GM12878 (cell line): ENCODE data around the gene RHCG. TPM values are rescaled to one million over a fixed set of nuclear protein-coding genes. Genes with fewer than 3 reads are reported as not detected.

Source experiments
- ATAC-seq: fragments of 200-7000 bp; cut with Tn5 transposase; 3 replicates; pipeline ENCODE4 v1.9.1; 2020; ENCODE audit warnings: mild to moderate bottlenecking, moderate library complexity
- BruUV-seq: library from RNA; stranded (reverse); fragments of 400-500 nt; replicated peaks from 2 replicates; lab custom pipeline; 2021; lab: Mats Ljungman, UMichigan
- CTCF ChIA-PET: fragments of 300-600 bp; sonication (Branson Sonifier 250); formaldehyde crosslinking; extraction: SDS; loops from one replicate; lab custom pipeline; 2021; ENCODE audit warnings: inconsistent platforms; lab: Yijun Ruan, JAX
- POLR2A ChIA-PET: fragments of 350-600 bp; formaldehyde crosslinking; extraction: SDS; loops from one replicate; lab custom pipeline; 2021; ENCODE audit warnings: inconsistent platforms; lab: Charles Lee
- RAD21 ChIA-PET: fragments of 300-600 bp; sonication (Branson Sonifier 250); formaldehyde crosslinking; loops from one replicate; lab custom pipeline; 2023; ENCODE audit warnings: antibody characterized with exemption; ENCODE audit not compliant: unreplicated experiment; lab: Charles Lee
- SMC1A ChIA-PET: fragments of 300-600 bp; sonication (Branson Sonifier 250); formaldehyde crosslinking; loops from one replicate; lab custom pipeline; 2023; ENCODE audit not compliant: unreplicated experiment, uncharacterized antibody; lab: Charles Lee
- DNase-seq: peaks from one replicate; pipeline ENCODE4 v3.0.0-alpha.2; 2011; ENCODE audit warnings: low read depth, low spot score
- FAIRE-seq: peaks from 3 replicates; lab custom pipeline; 2011; peaks lifted over from hg19 to GRCh38; lab: Jason Lieb, UNC
- H2AFZ ChIP-seq: 2 replicates; pipeline ENCODE4 v1.6.0; 2011; ENCODE audit warnings: low read depth, low read length, control low read depth; ENCODE audit not compliant: control insufficient read depth
- H3K27ac ChIP-seq: 2 replicates; pipeline ENCODE4 v1.5.1; 2011; ENCODE audit warnings: control low read depth; ENCODE audit not compliant: control insufficient read depth, insufficient read depth
- H3K27me3 ChIP-seq, 2 experiments: replicated peaks in 1 of 2; 2 replicates each; pipeline versions ENCODE4 v1.6.0 to v1.6.1; 2011; ENCODE audit warnings: low read length in 1 of 2; ENCODE audit not compliant: control insufficient read depth in 2 of 2, insufficient read depth in 2 of 2
- H3K36me3 ChIP-seq, 2 experiments: 2 replicates each; pipeline ENCODE4 v1.5.1; 2011; ENCODE audit warnings: low read length in 1 of 2; ENCODE audit not compliant: control insufficient read depth in 2 of 2, insufficient read depth in 2 of 2
- H3K4me1 ChIP-seq: 2 replicates; pipeline ENCODE4 v1.6.1; 2011; ENCODE audit warnings: mild to moderate bottlenecking, low read length, moderate library complexity, mixed read lengths; ENCODE audit not compliant: control insufficient read depth, insufficient read depth
- H3K4me2 ChIP-seq: 2 replicates; pipeline ENCODE4 v1.6.0; 2011; ENCODE audit warnings: control low read depth; ENCODE audit not compliant: control insufficient read depth, insufficient read depth
- H3K4me3 ChIP-seq: fragments of 200-600 bp; sonication (generic); 2 replicates; pipeline ENCODE4 v1.5.1; 2016
- H3K79me2 ChIP-seq: 2 replicates; pipeline ENCODE4 v1.6.0; 2011; ENCODE audit warnings: low read length; ENCODE audit not compliant: control insufficient read depth, insufficient read depth
- H3K9ac ChIP-seq: 2 replicates; pipeline ENCODE4 v1.8.0; 2011; ENCODE audit warnings: low read length, control low read depth, mixed read lengths; ENCODE audit not compliant: control insufficient read depth, insufficient read depth
- H3K9me3 ChIP-seq: replicated peaks from 3 replicates; pipeline ENCODE4 v1.5.1; 2011; ENCODE audit warnings: mild to moderate bottlenecking, low read length; ENCODE audit not compliant: control insufficient read depth, insufficient read depth
- H4K20me1 ChIP-seq: 2 replicates; pipeline ENCODE4 v1.6.0; 2011; ENCODE audit not compliant: control insufficient read depth, insufficient read depth
- MEF2B ChIP-seq: fragments of 450-650 bp; IDR thresholded peaks from 2 replicates; pipeline ENCODE4 v1.6.1; 2018; ENCODE audit warnings: mild to moderate bottlenecking, moderate library complexity; ENCODE audit not compliant: partially characterized antibody, poor library complexity, severe bottlenecking
- SMARCA5 ChIP-seq: fragments of 450-650 bp; IDR thresholded peaks from 2 replicates; pipeline ENCODE4 v1.6.1; 2017; ENCODE audit warnings: mild to moderate bottlenecking
- ZNF687 ChIP-seq: fragments of 450-650 bp; IDR thresholded peaks from 2 replicates; pipeline ENCODE4 v1.6.1; 2017; ENCODE audit warnings: mild to moderate bottlenecking, moderate library complexity
- WGBS: methylation state at CpG from one replicate; pipeline ENCODE4 v1.1.6; 2016; ENCODE audit warnings: low lambda C conversion rate; ENCODE audit not compliant: insufficient replicate concordance, insufficient coverage; ENCODE audit errors: missing lambda C conversion rate; 5-methylcytosine and 5-hydroxymethylcytosine counted together
- in situ Hi-C: fragments of 300-500 bp; cut with MboI; formaldehyde crosslinking; loops from 9 replicates; pipeline ENCODE4 v1.14.3; 2018; ENCODE audit warnings: mixed read lengths
- intact Hi-C: fragments of 100-400 bp; cut with micrococcal nuclease; formaldehyde crosslinking; loops from one replicate; pipeline ENCODE4 v1.14.2; 2022; ENCODE audit not compliant: unreplicated experiment
- polyA plus RNA-seq, 11 experiments: library from polyadenylated mRNA; depleted of rRNA in 4 of 11; unstranded in 6 of 11; stranded (reverse) in 5 of 11; fragments of >200 nt; fragmentation: Nextera tagmentation in 4 of 11; fragmentation: Illumina TruSeq in 1 of 11; extraction: Ambion mirVana in 4 of 11; extraction: Trizol in 1 of 11; gene quantifications; 1 replicate in 1 of 11; 2 replicates in 10 of 11; pipeline versions ENCODE4 v1.2.1 to v1.2.3, GENCODE V29; 2011 to 2016; ENCODE audit warnings: inconsistent platforms in 2 of 11, missing spikeins in 2 of 11, low read depth in 1 of 11
- total RNA-seq, 4 experiments: library from RNA; depleted of rRNA in 3 of 4; stranded (reverse); fragments of >200 nt in 3 of 4; fragmentation: Illumina TruSeq in 1 of 4; extraction: Trizol in 1 of 4; gene quantifications; 2 replicates each; pipeline versions ENCODE4 v1.2.1 to v1.2.3, GENCODE V29; 2013 to 2021

Gene RHCG
- total and polyA plus RNA-seq, 10 of the 15 experiments (the other 5 are each of a cell fraction or from before 2014, with no cell fraction given) = 0.05 to 0.11 TPM; not detected in 8

GRCh38 chr15:89498574-89498906, 2.2 kb upstream of the RHCG start:
- Histone ChIP-seq H3K4me2 (no peak overlapping the region), H3K27ac (no peak overlapping the region), H3K27me3 (peaks cover 3 to 7% of the 10 kb centered on the region in 2 experiments), H2AFZ (no peak overlapping the region)
- SMC1A ChIA-PET = no interaction called here
- CTCF ChIA-PET = interaction anchor here (1.1 kb wide), 1 partner anchor 33 kb away, joined by 3 read pairs; no protein-coding TSS in a partner anchor
- no peak for ATAC-seq
- no peak for DNase-seq
- TF ChIP-seq MEF2B (no peak), ZNF687 (no peak), SMARCA5 (no peak)
- TF ChIP-seq, all 136 proteins: peak for 0
- Histone ChIP-seq H3K9ac (no peak overlapping the region), H3K9me3 (no peaks in the 10 kb centered on the region), H3K4me1 (no peaks in the 10 kb centered on the region), H3K36me3 (no peaks in the 10 kb centered on the region), H3K79me2 (no peaks in the 10 kb centered on the region), H4K20me1 (no peaks in the 10 kb centered on the region), H3K4me3 (no peak overlapping the region)
- RAD21 ChIA-PET = no interaction called here
- WGBS = 98% methylated on average over 2 of the region's 2 CpGs
- FAIRE-seq = no peak
- no TSS peak for BruUV-seq
- POLR2A ChIA-PET = no interaction called here
- in situ Hi-C loops (no loop called here), intact Hi-C loops (no loop called here)
